Thymus (tissue), 11 donors: Measurements from ENCODE around the gene C2CD2L. TPM values are rescaled to one million over a fixed set of nuclear protein-coding genes. Genes with fewer than 3 reads are reported as not detected.
A peak's percentile ranks its signal among the peaks of the same experiment; 100 is the strongest.
"Not testable (repeated sequence)": the region's sequence is repeated elsewhere in the genome, so short reads cannot be mapped to it uniquely, and the experiment has no call there.

ENCODE experiments used
- DNase-seq, 9 donors: peaks; one replicate each; pipeline ENCODE4 v3.0.0-alpha.2; 2013; ENCODE audit warnings: low spot score in 9 of 9, low read depth in 6 of 9, missing footprints in 1 of 9
- H3K27ac ChIP-seq, 2 donors: one replicate each; pipeline ENCODE4 v1.5.1; 2013; ENCODE audit warnings: control low read depth in 1 of 2, low read depth in 1 of 2, low read length in 1 of 2, mild to moderate bottlenecking in 1 of 2, moderate library complexity in 1 of 2
- H3K27me3 ChIP-seq, 2 donors: one replicate each; pipeline ENCODE4 v1.5.1; 2013; ENCODE audit warnings: low read length in 1 of 2; ENCODE audit not compliant: control insufficient read depth in 2 of 2, insufficient read depth in 1 of 2
- H3K36me3 ChIP-seq, 2 donors: one replicate each; pipeline ENCODE4 v1.5.1; 2013; ENCODE audit warnings: low read length in 1 of 2, mild to moderate bottlenecking in 1 of 2, moderate library complexity in 1 of 2; ENCODE audit not compliant: control insufficient read depth in 2 of 2, insufficient read depth in 2 of 2
- H3K4me1 ChIP-seq, 2 donors: one replicate each; pipeline ENCODE4 v1.5.1; 2013; ENCODE audit warnings: low read length in 2 of 2; ENCODE audit not compliant: control insufficient read depth in 2 of 2, insufficient read depth in 2 of 2
- H3K4me3 ChIP-seq, 2 donors: one replicate each; pipeline ENCODE4 v1.5.1; 2013; ENCODE audit warnings: low read length in 2 of 2, control low read depth in 1 of 2, mild to moderate bottlenecking in 1 of 2
- H3K9me3 ChIP-seq, 2 donors: one replicate each; pipeline ENCODE4 v1.5.1; 2013; ENCODE audit warnings: low read length in 1 of 2, mild to moderate bottlenecking in 1 of 2; ENCODE audit not compliant: control insufficient read depth in 2 of 2, insufficient read depth in 1 of 2
- WGBS: extraction: QIAGEN DNeasy Blood & Tissue Kit; methylation state at CpG from one replicate; pipeline ENCODE4 v1.1.7; 2013; 5-methylcytosine and 5-hydroxymethylcytosine counted together
- polyA plus RNA-seq: library from polyadenylated mRNA; stranded (reverse); fragments of 200-250 nt; gene quantifications from one replicate; pipeline ENCODE4 v1.2.3, GENCODE V29; 2013
- total RNA-seq: library from RNA; stranded (reverse); fragments of 120-200 nt; gene quantifications from one replicate; pipeline ENCODE4 v1.2.4, GENCODE V29; 2013
- donor health status: healthy.

C2CD2L gene
- total and polyA plus RNA-seq, 2 donors, result 4.7 to 11.1 TPM

GRCh38 chr11:119161871-119162270, 54.7 kb downstream of the C2CD2L start:
- Histone ChIP-seq H3K36me3 (peaks cover 0 to 3% of the 10 kb centered on the region in 2 donors), H3K27ac (no peak overlapping the region), H3K4me3 (no peak overlapping the region), H3K9me3 (no peaks in the 10 kb centered on the region), H3K27me3 (peaks cover 0 to 13% of the 10 kb centered on the region in 2 donors), H3K4me1 (peaks cover 0 to 9% of the 10 kb centered on the region in 2 donors)
- no peak for DNase-seq
- WGBS, result 93% methylated on average over 8 of the region's 8 CpGs

- H3K4me1 ChIP-seq, result peaks cover 4 to 18% of the 10 kb centered on the region in 2 donors
These were observed 59.4 kb downstream of the C2CD2L start for GRCh38 chr11:119166368-119167076.

GRCh38 chr11:119167077-119167458, 59.9 kb downstream of the C2CD2L start:
- H3K36me3 ChIP-seq, DNase-seq, H3K27me3 ChIP-seq, H3K9me3 ChIP-seq, H3K4me3 ChIP-seq, H3K27ac ChIP-seq: not testable (repeated sequence)
- 95% methylated on average over 10 of the region's 10 CpGs for WGBS
- peaks cover 4 to 14% of the 10 kb centered on the region in 2 donors for H3K4me1 ChIP-seq

More at GRCh38 chr11:119166368-119167076, 59.4 kb downstream of the C2CD2L start:
- Histone ChIP-seq H3K36me3 (no peaks in the 10 kb centered on the region), H3K9me3 (no peaks in the 10 kb centered on the region), H3K27ac (no peak overlapping the region), H3K4me3 (no peak overlapping the region), H3K27me3 (peaks cover 0 to 2% of the 10 kb centered on the region in 2 donors)
- no peak for DNase-seq
- WGBS, result 96% methylated on average over 8 of the region's 8 CpGs

GRCh38 chr11:119167933-119168332, 60.8 kb downstream of the C2CD2L start:
- H3K9me3 ChIP-seq, result no peaks in the 10 kb centered on the region
- 89% methylated on average over 6 of the region's 6 CpGs for WGBS
- DNase-seq, result no peak
- no peaks in the 10 kb centered on the region for H3K36me3 ChIP-seq
- no peaks in the 10 kb centered on the region for H3K27me3 ChIP-seq
- peaks cover 4 to 14% of the 10 kb centered on the region in 2 donors for H3K4me1 ChIP-seq
- H3K4me3 ChIP-seq, result peak overlapping the region in 1 of 2 donors; percentile 72
- H3K27ac ChIP-seq, result no peak overlapping the region

Other genes with a start within 250 kb of the C2CD2L start
- 0.57 TPM for gene CXCR5, start 223.5 kb upstream of the C2CD2L start, total RNA-seq
- 1.3 TPM for gene CXCR5, start 223.5 kb upstream of the C2CD2L start, polyA plus RNA-seq
- gene BCL9L, start 181.4 kb upstream of the C2CD2L start, total RNA-seq, result 5.1 TPM
- gene BCL9L, start 181.4 kb upstream of the C2CD2L start, polyA plus RNA-seq, result 14.0 TPM
- gene UPK2, start 151.0 kb upstream of the C2CD2L start, total RNA-seq, result 0.05 TPM
- 2.9 TPM for gene UPK2, start 151.0 kb upstream of the C2CD2L start, polyA plus RNA-seq
- gene FOXR1, start 135.6 kb upstream of the C2CD2L start, total RNA-seq, result 0.19 TPM
- gene FOXR1, start 135.6 kb upstream of the C2CD2L start, polyA plus RNA-seq, result not detected
- 15.5 TPM for gene CENATAC, start 109.2 kb upstream of the C2CD2L start, total RNA-seq
- 79.1 TPM for gene CENATAC, start 109.2 kb upstream of the C2CD2L start, polyA plus RNA-seq
- 2,320 TPM for gene RPS25, start 89.0 kb upstream of the C2CD2L start, total RNA-seq
- 4,489 TPM for gene RPS25, start 89.0 kb upstream of the C2CD2L start, polyA plus RNA-seq
- gene TRAPPC4, start 88.6 kb upstream of the C2CD2L start, total RNA-seq, result 75.9 TPM
- 60.4 TPM for gene TRAPPC4, start 88.6 kb upstream of the C2CD2L start, polyA plus RNA-seq
- 8.5 TPM for gene SLC37A4, start 76.5 kb upstream of the C2CD2L start, total RNA-seq
- gene SLC37A4, start 76.5 kb upstream of the C2CD2L start, polyA plus RNA-seq, result 9.5 TPM
- 65.6 TPM for gene HYOU1, start 50.1 kb upstream of the C2CD2L start, total RNA-seq
- 35.5 TPM for gene HYOU1, start 50.1 kb upstream of the C2CD2L start, polyA plus RNA-seq
- gene VPS11, start 39.5 kb upstream of the C2CD2L start, total RNA-seq, result 29.6 TPM
- 51.4 TPM for gene VPS11, start 39.5 kb upstream of the C2CD2L start, polyA plus RNA-seq
- gene HMBS, start 22.5 kb upstream of the C2CD2L start, total RNA-seq, result 5.4 TPM
- gene HMBS, start 22.5 kb upstream of the C2CD2L start, polyA plus RNA-seq, result 15.5 TPM
- gene DPAGT1, start 5.5 kb upstream of the C2CD2L start, total RNA-seq, result 9.6 TPM
- gene DPAGT1, start 5.5 kb upstream of the C2CD2L start, polyA plus RNA-seq, result 22.4 TPM
- 19.5 TPM for gene HINFP, start 14.2 kb downstream of the C2CD2L start, total RNA-seq
- gene HINFP, start 14.2 kb downstream of the C2CD2L start, polyA plus RNA-seq, result 24.0 TPM
- gene ABCG4, start 41.7 kb downstream of the C2CD2L start, total RNA-seq, result 0.28 TPM
- 2.8 TPM for gene ABCG4, start 41.7 kb downstream of the C2CD2L start, polyA plus RNA-seq
- gene NLRX1, start 61.4 kb downstream of the C2CD2L start, total RNA-seq, result 5.1 TPM
- gene NLRX1, start 61.4 kb downstream of the C2CD2L start, polyA plus RNA-seq, result 6.5 TPM
- not detected for gene NHERF4, start 78.1 kb downstream of the C2CD2L start, total RNA-seq
- gene NHERF4, start 78.1 kb downstream of the C2CD2L start, polyA plus RNA-seq, result 0.07 TPM
- 9.2 TPM for gene CBL, start 99.0 kb downstream of the C2CD2L start, total RNA-seq
- 21.9 TPM for gene CBL, start 99.0 kb downstream of the C2CD2L start, polyA plus RNA-seq
- gene MCAM, start 209.8 kb downstream of the C2CD2L start, total RNA-seq, result 20.1 TPM
- 54.4 TPM for gene MCAM, start 209.8 kb downstream of the C2CD2L start, polyA plus RNA-seq
- 2.7 TPM for gene RNF26, start 227.2 kb downstream of the C2CD2L start, total RNA-seq
- 9.0 TPM for gene RNF26, start 227.2 kb downstream of the C2CD2L start, polyA plus RNA-seq
- 4.2 TPM for gene C1QTNF5, start 233.5 kb downstream of the C2CD2L start, total RNA-seq
- 8.6 TPM for gene C1QTNF5, start 233.5 kb downstream of the C2CD2L start, polyA plus RNA-seq
- not detected for gene MFRP, start 239.4 kb downstream of the C2CD2L start, total RNA-seq
- 0.05 TPM for gene MFRP, start 239.4 kb downstream of the C2CD2L start, polyA plus RNA-seq